ENCODE results near the gene ADAMTS18. TPM values are rescaled to one million over a fixed set of nuclear protein-coding genes. Genes with fewer than 3 reads are reported as not detected.

The ADAMTS18 gene
- total and polyA plus RNA-seq, 8 donors: 0.55 to 7.0 TPM; not detected in 6

GRCh38 chr16:77383606-77384187 is 51.1 kb downstream of the ADAMTS18 start:
- DNase-seq: no peak
- Histone ChIP-seq H3K4me1 (no peaks in the 10 kb centered on the region), H3K27me3 (no peaks in the 10 kb centered on the region), H3K9me3 (no peaks in the 10 kb centered on the region), H3K4me3 (no peak overlapping the region), H3K27ac (no peak overlapping the region), H3K36me3 (no peaks in the 10 kb centered on the region)
- no peak for TF ChIP-seq EP300 (IDR thresholded peaks at IDR 0.05)
- 68 to 77% (median 74%) methylated on average over 8 of the region's 8 CpGs for WGBS, 5 donors
- intact Hi-C loops (cut with DNase I; ENCODE audit: low total_unique reads): no loop called here

DNA sequence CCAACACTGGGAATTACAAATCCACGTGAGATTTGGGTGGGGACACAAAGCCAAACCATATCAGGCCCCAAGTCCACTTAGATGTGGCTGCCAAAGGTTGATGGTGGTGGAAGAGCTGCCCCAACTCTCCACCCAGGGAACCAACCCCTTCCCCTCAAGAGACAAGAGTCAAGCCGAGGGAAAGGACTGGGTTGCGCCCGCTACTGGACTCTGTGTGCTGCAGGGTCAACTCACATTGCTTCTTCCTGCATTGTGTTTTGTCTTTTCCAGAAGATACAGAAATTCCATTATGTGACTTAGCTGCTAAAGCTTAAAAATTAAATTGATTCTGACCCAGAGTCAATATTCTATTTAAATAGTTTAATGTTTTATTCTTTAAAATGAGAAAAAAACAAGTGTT is 58.5 kb downstream of the ADAMTS18 start:
- H3K36me3 ChIP-seq: no peaks in the 10 kb centered on the region
- DNase-seq: no peak
- H3K4me3 ChIP-seq: no peak overlapping the region
- no peak overlapping the region for H3K27ac ChIP-seq
- no peaks in the 10 kb centered on the region for H3K27me3 ChIP-seq
- WGBS, 5 donors: 43 to 76% (median 49%) methylated on average over 4 of the region's 4 CpGs
- TF ChIP-seq, protein P1, sequence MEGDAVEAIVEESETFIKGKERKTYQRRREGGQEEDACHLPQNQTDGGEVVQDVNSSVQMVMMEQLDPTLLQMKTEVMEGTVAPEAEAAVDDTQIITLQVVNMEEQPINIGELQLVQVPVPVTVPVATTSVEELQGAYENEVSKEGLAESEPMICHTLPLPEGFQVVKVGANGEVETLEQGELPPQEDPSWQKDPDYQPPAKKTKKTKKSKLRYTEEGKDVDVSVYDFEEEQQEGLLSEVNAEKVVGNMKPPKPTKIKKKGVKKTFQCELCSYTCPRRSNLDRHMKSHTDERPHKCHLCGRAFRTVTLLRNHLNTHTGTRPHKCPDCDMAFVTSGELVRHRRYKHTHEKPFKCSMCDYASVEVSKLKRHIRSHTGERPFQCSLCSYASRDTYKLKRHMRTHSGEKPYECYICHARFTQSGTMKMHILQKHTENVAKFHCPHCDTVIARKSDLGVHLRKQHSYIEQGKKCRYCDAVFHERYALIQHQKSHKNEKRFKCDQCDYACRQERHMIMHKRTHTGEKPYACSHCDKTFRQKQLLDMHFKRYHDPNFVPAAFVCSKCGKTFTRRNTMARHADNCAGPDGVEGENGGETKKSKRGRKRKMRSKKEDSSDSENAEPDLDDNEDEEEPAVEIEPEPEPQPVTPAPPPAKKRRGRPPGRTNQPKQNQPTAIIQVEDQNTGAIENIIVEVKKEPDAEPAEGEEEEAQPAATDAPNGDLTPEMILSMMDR (IDR thresholded peaks at IDR 0.05): no peak
- TF ChIP-seq EP300 (IDR thresholded peaks at IDR 0.05) (no peak), POLR2AphosphoS5 (IDR thresholded peaks at IDR 0.05) (no peak), POLR2A (IDR thresholded peaks at IDR 0.05) (no peak)
- H3K4me1 ChIP-seq: no peaks in the 10 kb centered on the region
- no peaks in the 10 kb centered on the region for H3K9me3 ChIP-seq
- intact Hi-C loops (cut with DNase I; ENCODE audit: low total_unique reads): no loop called here

DNA sequence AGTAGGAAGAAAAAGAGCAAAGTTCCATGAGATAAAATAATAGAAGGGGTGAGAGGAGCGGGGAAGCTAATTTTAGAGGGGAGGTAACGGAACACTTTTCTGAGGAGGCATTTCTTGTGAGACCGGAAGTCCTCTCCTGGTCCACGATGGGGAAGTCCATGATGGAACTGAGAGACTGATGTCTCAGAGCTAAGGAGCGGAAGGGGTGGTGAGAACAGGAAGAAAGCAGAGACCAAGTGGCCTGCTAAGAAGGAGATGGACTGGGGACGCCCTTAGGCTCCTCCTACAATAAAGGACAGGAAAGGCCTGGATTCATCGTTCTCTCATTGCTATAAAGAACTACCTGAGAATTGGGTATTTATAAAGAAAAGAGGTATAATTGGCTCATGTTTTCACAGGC is 59.4 kb downstream of the ADAMTS18 start:
- 90 to 96% (median 93%) methylated on average over 7 of the region's 7 CpGs for WGBS, 5 donors
- no peak overlapping the region for H3K27ac ChIP-seq

DNA sequence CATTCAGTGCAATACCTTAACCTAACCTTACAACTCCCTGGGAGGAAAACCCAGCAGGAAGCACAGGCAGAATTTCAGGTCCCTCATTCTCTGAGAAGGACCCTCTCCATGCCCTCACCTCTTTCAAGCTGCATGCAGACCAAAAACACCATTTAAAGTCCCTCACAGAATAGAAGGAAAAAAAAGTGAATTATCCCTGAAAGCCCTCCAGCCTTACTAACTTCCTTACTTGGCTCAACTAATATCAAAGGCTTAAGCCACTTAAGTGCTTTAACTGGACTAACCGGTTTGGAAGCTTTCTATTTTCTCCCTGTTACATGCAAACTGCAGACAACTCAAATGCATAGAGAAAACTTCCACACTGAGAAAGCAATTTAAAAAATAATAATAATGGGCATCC is 60.5 kb downstream of the ADAMTS18 start:
- peak in 1 of 2 donors; percentile 82 for DNase-seq
- 4 to 12% (median 6%) methylated on average over 1 of the region's 1 CpG for WGBS, 5 donors
- Histone ChIP-seq H3K27ac (no peak overlapping the region), H3K27me3 (no peaks in the 10 kb centered on the region), H3K4me3 (no peak overlapping the region), H3K4me1 (no peaks in the 10 kb centered on the region), H3K9me3 (no peaks in the 10 kb centered on the region), H3K36me3 (no peaks in the 10 kb centered on the region)
- no peak for TF ChIP-seq POLR2A (IDR thresholded peaks at IDR 0.05)
- TF ChIP-seq, protein P1 (IDR thresholded peaks at IDR 0.05): no peak
- no peak for TF ChIP-seq EP300 (IDR thresholded peaks at IDR 0.05)
- no peak for TF ChIP-seq POLR2AphosphoS5 (IDR thresholded peaks at IDR 0.05)
- intact Hi-C loops (cut with DNase I; ENCODE audit: low total_unique reads): no loop called here

More for the DNA sequence above, 59.4 kb downstream of the ADAMTS18 start:
- no peak overlapping the region for H3K4me3 ChIP-seq
- H3K36me3 ChIP-seq: no peaks in the 10 kb centered on the region
- DNase-seq: no peak
- no peaks in the 10 kb centered on the region for H3K4me1 ChIP-seq
- intact Hi-C loops (cut with DNase I; ENCODE audit: low total_unique reads): no loop called here
- H3K9me3 ChIP-seq: no peaks in the 10 kb centered on the region
- no peaks in the 10 kb centered on the region for H3K27me3 ChIP-seq
- TF ChIP-seq EP300 (IDR thresholded peaks at IDR 0.05) (no peak), POLR2AphosphoS5 (IDR thresholded peaks at IDR 0.05) (no peak), POLR2A (IDR thresholded peaks at IDR 0.05) (no peak)
- TF ChIP-seq, protein P1 (IDR thresholded peaks at IDR 0.05): no peak

GRCh38 chr16:77373726-77374125 is 61.1 kb downstream of the ADAMTS18 start:
- Histone ChIP-seq H3K27me3 (no peaks in the 10 kb centered on the region), H3K36me3 (no peaks in the 10 kb centered on the region), H3K4me3 (no peak overlapping the region), H3K27ac (no peak overlapping the region), H3K9me3 (no peaks in the 10 kb centered on the region), H3K4me1 (no peaks in the 10 kb centered on the region)
- WGBS, 5 donors: 45 to 74% (median 69%) methylated on average over 3 of the region's 3 CpGs
- TF ChIP-seq, protein P1 (IDR thresholded peaks at IDR 0.05): no peak
- TF ChIP-seq POLR2A (IDR thresholded peaks at IDR 0.05) (no peak), POLR2AphosphoS5 (IDR thresholded peaks at IDR 0.05) (no peak)
- DNase-seq: no peak
- intact Hi-C loops (cut with DNase I; ENCODE audit: low total_unique reads): no loop called here

All from stomach (tissue), 9 donors.